Activated CD4-positive, alpha-beta T cell treated with anti-CD3 and anti-CD28 coated beads, Interleukin-2, amount 50 U/mL, for 16 hours (primary cell): ENCODE measurements around the gene FGFR2.
"Not testable (repeated sequence)": the region's sequence is repeated elsewhere in the genome, so short reads cannot be mapped to it uniquely, and the experiment has no call there.

Experiments
- DNase-seq: peaks from one replicate; pipeline ENCODE4 v3.0.0-alpha.2; 2020

Gene FGFR2

DNA sequence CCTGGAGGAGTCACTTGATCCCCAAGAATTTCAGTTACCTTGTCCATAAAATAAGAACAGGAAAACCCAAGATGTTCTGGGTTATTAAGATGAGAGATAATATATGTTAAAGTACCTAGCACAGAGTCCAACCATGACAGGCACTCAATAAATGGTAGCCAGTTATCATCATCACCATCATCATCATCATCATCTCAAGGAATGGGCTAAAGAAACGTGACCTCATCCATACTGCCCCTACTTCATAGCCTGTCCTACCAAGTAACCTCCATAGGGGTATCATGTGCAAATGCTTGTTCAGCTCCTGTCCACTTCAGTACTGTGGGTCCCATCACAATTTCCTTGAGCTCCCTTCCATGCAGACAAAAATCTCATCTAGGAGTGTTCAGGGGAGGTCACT, 14.4 kb downstream of the FGFR2 start:
- no peak for DNase-seq

DNA sequence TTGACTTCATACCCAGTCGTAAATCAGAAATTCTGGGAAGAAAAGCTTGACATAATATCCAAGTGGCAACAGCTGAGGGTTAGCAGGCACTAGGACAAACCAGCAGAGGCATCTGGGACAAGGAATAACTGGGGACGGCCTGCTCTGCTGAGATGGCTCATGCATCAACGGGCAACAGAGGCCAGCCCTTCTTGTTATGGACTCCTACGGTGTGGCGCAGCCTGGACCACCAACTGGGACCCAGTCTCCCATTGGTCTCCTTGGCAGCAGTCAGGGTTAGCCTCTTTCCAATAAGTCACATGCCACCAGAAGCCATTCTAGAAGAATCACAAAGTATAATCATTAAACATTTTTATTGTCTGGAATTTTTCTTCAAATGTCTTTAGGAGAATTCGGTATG, 15.0 kb downstream of the FGFR2 start:
- DNase-seq = no peak

- DNase-seq = no peak
These were observed 17.7 kb downstream of the FGFR2 start for GRCh38 chr10:121580276-121581116.

- DNase-seq = no peak
These were observed 18.6 kb downstream of the FGFR2 start for GRCh38 chr10:121579656-121580055.

DNA sequence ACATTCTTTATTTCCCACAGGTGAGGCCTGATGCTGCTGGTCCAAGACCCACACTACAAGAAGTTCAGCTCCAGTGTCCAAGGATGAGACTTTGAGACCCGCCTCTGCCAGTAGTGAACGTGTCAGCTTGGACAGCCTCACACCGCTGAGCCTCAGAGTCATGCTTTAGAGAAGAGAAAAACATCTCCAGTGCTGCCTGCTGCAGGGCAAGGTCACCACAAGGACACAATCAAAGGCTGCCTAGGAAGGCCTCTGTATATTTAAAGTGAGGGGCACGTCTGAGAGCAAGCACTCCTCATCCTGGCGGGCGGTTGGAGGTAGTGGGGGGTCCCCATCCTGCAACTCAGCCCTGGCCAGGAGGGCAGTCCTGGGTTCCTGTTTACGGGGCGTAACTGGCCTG, 19.3 kb downstream of the FGFR2 start:
- DNase-seq = no peak

GRCh38 chr10:121578298-121578697, 19.9 kb downstream of the FGFR2 start:
- no peak for DNase-seq

GRCh38 chr10:121577568-121577967, 20.7 kb downstream of the FGFR2 start:
- DNase-seq = no peak

DNA sequence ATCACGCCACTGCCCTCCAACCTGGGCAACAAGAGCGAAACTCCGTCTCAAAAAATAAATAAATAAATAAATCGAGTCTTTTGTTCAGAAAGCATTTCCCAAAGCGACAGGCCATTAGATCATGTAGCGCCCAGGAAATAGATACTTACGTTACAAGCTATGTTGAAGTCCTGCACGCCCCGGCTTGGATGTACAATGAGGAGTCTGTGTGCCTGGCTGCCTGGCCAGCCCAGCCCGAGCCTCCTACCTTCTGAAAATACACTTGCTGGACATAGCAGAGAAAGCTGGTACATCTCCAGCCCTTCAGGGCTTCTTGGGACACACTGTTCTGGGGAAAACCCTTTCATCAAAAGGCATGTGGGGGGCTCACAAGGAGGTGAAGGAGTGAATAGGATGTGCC, 22.1 kb downstream of the FGFR2 start:
- DNase-seq = no peak

GRCh38 chr10:121574519-121575166, 23.6 kb downstream of the FGFR2 start:
- no peak for DNase-seq

DNA sequence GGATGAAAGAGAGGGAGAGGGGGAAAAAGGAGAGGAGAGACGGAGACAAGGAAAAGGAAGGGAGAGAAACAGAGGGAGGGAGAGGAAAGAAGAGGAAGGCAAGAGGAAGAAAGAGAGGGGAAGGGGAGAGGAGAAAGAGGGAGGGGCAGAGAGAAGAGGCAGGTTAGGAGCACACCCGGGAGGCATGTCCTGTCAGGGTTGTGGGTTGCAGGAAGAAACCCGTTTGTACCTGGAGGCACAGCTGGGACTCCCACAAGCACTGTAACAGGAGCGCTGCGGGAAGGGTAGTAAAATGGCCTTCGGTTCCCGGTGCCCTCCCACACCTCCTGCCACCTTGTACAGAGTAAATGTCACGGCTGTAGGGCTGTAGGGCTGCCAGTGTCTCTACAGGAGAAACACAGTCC, 24.7 kb downstream of the FGFR2 start:
- DNase-seq = no peak

DNA sequence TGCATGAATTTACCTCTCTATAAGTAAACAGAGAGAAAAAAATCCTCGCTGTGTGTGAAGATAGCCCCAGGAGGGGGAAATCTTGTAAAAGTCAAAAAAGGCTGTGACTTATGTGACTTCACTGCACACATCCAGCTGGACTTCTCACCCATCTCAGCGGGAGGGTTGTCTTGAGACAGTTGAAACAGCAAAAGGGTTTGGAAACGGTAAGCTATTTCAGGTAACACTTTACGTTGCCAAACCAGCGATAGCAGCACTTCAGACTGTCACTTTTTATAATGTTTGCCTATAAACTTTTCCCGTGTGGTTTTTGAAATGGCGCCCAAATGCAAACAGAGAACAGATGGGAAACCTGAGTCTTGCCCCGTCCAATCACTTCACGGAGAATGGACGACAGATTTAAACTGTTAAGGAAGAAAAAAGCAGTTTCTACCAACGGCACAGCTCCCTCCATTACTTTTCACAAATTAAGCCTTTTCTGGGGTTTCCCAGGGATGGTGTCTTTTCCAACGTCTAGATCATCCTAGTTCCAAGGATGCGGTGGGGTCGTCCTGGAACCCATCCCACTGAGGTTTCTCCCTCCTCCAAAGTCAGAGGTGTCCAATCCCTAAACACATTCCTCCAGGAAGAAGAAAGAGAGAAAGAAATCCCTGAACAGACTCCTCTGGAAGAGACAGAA, 25.2 kb downstream of the FGFR2 start:
- DNase-seq = no peak

DNA sequence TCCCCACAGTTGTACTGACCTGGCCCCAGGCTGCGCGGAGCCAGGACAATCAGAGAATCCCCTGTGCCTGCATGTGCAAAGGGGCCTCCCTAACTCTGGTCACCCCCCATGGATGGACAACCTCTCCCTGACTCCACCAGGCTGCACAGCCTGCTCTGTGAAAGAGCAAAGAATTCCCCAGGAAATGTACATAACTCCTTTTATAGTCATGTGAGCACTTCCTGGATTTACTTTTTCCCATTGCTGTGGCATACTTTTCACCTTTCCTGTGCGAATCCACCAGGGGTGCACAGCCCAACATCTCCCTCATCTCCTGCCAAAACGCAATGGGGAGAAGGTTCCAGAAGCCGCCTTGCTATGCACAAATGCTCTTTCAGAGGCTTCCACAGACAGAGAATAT, 27.9 kb downstream of the FGFR2 start:
- DNase-seq = no peak

DNA sequence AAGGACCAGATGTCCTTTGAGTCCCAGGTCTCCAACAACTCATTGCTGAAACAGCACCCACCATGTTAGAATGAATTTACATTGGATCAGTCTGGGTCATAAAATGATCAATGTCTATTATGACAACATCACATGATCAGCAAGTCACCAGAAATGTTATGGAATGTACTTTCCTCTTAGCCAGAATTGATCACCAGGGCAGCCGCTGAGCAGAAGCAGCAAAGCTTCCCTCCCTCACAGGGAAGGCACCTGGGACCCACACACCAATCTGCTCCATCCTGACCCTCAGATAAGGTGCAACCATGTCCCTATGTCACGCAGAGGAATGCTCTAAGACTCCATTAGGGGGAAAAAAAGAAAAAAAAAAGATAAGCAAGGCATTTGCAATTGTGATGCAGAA, 30.0 kb downstream of the FGFR2 start:
- DNase-seq = no peak

DNA sequence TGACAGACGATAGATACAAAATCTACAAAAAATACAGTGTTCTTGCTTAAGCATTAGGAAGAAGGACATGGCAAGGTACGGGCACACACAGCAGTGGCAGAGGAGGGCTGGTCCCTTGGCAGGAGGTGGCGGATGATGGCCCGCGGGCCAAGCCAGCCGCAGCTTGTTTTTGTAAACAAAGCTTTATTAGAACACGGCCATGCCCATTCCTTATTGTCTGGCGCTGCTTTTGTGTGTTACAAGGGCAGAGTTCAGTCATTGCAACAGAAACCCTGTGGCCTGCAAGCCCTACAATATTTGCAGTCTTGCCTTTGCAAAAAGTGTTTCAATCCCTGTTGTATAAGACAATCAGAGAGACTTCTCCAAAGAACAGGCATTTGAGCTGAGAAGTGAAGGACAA, 30.7 kb downstream of the FGFR2 start:
- no peak for DNase-seq

- no peak for DNase-seq
These were observed 31.5 kb downstream of the FGFR2 start for GRCh38 chr10:121566755-121567154.

GRCh38 chr10:121559326-121560026, 38.8 kb downstream of the FGFR2 start:
- DNase-seq = no peak

DNA sequence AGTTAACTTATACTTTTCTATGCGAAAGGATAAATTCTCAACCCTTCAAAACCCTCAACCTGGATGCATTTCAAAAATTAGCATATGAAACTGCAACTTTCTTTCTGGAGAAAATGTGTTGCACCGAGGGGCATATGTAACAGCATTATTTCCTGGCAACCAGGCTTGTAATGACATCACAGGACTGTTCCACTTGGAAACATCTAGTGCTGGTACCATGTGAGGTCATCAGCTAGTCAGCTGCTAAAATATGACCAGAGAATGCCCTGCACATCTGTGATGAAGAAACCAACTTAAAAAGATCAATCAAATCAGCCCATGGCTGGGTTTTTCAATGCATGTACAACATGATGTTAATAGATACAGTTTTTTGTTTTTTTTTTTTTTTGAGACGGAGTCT, 40.0 kb downstream of the FGFR2 start:
- no peak for DNase-seq

DNA sequence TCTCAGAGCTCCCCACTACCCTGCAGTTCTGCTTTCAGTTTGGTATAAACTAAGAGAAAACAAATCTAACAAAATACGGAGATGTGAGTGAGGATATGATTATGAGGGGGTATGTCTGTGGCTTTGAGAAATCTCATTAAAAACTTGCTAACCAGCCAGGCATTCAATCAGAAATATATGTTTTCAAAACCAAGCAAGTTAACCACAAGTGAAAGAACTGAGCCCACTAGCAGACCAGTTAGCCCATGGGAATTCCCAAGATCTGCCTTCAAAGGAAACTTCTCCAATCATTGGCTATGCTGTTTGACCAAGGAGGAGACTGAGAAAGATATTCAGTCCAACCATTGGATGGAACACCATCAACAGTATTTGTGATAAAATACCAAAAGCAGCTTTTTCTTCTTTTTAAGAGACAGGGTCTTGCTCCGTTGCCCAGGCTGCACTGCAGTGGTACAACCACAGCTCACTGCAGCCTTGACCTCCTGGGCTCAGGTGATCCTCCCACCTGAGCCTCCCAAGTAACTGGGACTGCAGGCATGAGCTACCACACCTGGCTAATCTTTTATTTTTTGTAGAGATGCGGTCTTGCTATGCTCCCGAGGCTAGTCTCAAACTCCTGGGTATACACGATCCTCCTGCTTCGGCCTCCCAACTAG, 41.2 kb downstream of the FGFR2 start:
- DNase-seq = no peak

- no peak for DNase-seq
These were observed 41.8 kb downstream of the FGFR2 start for GRCh38 chr10:121556455-121556854.

- not testable (repeated sequence) for DNase-seq
These were observed 43.3 kb downstream of the FGFR2 start for GRCh38 chr10:121554916-121555315.

GRCh38 chr10:121553511-121554264, 44.6 kb downstream of the FGFR2 start:
- DNase-seq = no peak

- DNase-seq = no peak
These were observed 45.5 kb downstream of the FGFR2 start for GRCh38 chr10:121552746-121553145.
